RKO (cell line): ENCODE measurements around the gene PIGC.
"Not testable (repeated sequence)": the region's sequence is repeated elsewhere in the genome, so short reads cannot be mapped to it uniquely, and the experiment has no call there.

Source experiments
- DNase-seq: peaks from one replicate; pipeline ENCODE4 v3.0.0-alpha.2; 2016; ENCODE audit warnings: low spot score

The PIGC gene

GRCh38 chr1:172466795-172467407 is 23.0 kb upstream of the PIGC start:
- DNase-seq: no peak

GRCh38 chr1:172465617-172466016 is 21.7 kb upstream of the PIGC start:
- no peak for DNase-seq

- no peak for DNase-seq
Observed at GRCh38 chr1:172460887-172461315, 17.0 kb upstream of the PIGC start.

GRCh38 chr1:172460177-172460576 is 16.3 kb upstream of the PIGC start:
- no peak for DNase-seq

GRCh38 chr1:172457479-172458130 is 13.7 kb upstream of the PIGC start:
- DNase-seq: no peak

- no peak for DNase-seq
Observed at GRCh38 chr1:172456344-172456769, 12.5 kb upstream of the PIGC start.

GRCh38 chr1:172455451-172455850 is 11.6 kb upstream of the PIGC start:
- no peak for DNase-seq

- no peak for DNase-seq
Observed at GRCh38 chr1:172453607-172454006, 9.7 kb upstream of the PIGC start.

DNA sequence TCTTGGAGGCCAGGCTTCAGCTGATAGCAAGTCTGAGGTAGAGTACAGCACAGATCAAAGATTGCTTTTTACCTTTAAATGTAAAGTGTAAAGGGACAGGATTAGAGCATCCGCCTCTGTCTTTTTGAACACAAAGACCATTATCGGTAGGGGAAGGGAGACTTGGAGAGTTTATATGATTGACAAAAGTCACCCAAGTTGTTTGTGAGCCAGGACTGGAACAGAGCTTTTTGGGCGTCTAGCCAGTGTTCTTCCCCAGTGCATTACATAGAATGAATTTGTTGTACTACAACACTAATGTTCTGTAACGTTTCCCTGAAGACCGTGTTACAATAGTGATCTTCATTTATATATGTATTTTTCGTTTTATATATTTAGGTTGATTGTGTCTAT is 9.3 kb upstream of the PIGC start:
- no peak for DNase-seq

- DNase-seq: no peak
Observed at GRCh38 chr1:172452536-172453152, 8.8 kb upstream of the PIGC start.

DNA sequence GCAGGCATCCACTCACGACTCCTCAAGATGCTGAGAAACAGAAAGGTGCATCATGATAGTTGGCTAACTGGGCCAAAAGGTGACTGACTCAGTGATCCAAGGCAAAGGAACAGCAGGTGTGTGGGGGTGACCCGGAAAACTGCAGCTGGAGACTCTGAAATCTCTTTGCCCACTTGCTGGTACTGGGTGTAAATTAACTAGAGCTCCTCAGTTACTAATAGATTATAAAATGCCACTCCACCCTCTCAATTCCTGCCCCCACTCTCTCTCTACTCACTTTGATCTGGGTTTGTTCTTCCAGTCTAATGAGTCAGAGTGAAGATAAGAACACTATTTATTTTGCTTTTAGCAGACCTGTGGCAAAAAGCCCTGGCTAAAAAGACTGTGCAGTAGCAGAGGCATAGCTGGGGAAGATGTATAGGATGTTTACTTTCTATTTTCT is 7.2 kb upstream of the PIGC start:
- DNase-seq: no peak

GRCh38 chr1:172450524-172450885 is 6.6 kb upstream of the PIGC start:
- DNase-seq: no peak

DNA sequence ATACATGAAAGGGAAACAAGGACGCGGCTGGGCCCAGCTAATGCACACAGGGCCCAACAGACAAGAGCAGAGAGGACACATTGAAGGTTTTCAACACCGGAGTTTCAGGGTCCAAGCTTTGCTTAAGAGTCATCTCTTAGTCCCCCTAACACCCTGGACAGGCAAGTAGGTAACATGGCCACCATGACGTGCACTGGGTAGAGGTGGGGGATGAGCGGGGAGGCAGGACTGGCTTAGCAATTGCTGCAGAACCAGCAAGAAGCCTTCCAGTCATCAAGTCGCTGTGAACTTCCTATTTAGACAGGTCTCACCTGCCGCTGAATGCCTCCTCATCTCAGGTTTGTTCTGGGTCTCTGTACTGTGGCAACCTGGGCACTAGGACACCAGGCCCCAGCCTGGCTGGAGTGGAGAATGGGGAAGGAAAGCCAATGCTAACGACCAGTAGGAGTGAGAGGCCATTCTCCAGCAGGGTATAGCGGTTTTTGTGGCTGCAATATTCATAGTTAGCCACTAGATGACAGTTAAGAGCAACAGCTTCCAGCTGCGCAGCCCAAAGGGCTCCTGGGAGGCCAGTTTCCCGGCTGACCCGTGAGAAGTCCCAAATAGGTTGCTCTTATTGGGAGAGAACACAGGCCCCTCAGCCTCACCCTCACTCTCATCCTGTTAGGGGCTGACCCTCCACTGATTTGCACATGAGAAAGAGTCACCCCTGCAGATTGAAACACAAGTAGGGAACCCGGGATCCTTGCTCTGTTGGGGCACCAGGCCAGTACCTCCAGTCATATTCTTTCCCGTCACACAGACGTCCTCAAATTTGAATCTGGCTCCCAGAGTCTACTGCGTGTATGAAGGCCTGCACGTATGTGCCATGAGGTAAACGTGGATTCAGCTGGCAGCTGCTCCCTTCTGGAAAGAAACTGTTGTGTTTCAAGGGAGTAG is 6.0 kb upstream of the PIGC start:
- peak; percentile 61 for DNase-seq

DNA sequence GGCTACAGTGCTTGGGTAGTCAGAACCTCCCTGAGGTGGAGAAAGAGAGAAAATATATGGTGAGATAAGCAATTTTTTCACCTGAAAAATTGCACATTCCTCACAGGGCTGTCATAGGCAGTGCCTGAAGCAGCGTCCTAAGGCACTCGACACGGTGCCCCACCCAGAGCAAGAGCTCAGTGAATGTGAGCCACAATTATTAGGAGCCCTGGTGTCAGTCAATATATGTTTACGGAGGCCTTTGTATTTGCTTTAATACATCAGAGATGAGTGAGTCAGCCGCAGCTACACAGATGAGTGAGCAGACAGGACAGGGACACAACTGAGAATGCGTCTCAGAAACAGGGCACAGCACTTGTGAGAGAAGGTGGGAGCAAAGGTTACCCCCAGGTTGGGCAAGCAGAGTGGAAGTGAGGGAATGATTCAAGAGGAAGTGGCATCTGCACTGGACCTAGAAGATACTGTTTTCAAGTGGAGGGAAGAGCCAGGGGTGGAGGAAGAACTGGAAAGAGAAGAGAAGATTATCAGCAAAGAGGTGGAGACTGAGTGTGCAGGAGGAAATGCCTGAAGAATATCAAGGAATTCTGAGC is 5.2 kb upstream of the PIGC start:
- no peak for DNase-seq

- DNase-seq: no peak
Observed at GRCh38 chr1:172447641-172448040, 3.8 kb upstream of the PIGC start.

DNA sequence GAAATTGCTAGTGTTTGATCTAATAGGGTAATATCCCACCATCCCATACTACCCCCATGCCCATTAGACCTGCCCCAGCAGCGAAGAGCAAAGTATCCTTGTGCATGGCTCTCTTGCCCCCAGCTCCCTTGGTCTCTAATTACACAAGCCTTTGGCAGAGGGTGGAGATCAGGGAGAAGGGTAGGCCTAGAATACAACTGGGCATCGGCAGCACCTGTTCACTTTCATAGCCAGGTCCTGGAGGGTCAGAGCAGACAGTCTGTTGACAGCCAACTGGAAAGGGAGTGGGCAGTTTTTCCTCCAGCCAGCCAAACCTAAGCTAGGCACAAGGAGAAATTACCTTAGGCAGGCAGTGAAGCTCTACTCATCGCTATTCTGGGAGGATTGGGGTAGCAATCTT is 2.7 kb upstream of the PIGC start:
- no peak for DNase-seq

DNA sequence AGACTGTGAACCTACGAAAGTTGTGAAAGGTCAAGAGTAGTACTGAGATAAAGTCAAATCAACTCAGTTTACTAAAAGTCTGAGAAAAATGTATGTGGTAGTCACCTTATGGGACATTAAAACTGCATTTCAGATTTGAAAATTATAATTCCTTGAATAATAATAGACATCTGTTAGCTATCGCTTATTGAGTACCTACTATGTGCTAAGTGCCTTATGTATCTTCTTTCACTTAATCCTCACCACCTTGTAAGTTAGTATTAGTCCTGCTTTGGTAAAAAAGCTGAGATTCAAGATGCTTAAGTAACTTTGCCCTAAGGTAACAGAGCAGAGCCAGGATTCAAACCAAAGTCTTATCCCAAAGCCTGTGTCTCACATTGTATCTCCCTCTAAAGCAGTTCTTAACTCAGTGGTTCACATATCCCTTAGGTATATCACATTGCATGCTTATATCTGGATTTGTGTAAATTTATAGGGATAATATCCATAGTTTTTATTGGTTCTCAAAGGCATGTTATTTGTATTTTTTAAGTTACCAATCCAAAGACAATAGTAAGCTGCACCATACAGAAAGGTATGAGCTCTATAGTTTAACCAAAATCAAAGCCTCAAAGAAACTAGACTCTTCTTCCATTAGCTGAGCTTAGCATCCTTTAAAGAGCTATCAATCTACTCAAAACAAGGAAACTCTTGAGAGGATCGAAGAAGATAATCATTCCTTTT is 865 bp downstream of the PIGC start:
- no peak for DNase-seq

DNA sequence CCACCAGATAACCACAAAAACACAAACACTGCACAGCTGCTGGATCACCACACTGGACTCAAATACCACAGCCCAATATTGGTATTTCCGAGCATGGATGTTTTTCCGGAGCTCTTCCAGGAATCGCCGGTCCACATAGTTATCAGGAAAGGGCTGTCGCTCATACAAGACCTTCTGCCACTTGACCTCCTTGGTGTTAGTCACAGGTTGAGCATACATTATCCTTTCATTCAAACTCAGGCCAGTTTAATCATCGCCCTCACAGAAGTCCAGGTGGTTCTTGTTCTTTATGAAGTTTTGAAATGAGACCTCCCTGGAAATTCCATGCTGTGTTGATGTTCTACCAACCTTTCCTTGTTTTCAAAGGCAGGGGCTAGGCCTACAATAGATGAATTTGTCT is 1.5 kb downstream of the PIGC start:
- peak; percentile 14 for DNase-seq

- not testable (repeated sequence) for DNase-seq
Observed at GRCh38 chr1:172437183-172437582, 6.7 kb downstream of the PIGC start.

DNA sequence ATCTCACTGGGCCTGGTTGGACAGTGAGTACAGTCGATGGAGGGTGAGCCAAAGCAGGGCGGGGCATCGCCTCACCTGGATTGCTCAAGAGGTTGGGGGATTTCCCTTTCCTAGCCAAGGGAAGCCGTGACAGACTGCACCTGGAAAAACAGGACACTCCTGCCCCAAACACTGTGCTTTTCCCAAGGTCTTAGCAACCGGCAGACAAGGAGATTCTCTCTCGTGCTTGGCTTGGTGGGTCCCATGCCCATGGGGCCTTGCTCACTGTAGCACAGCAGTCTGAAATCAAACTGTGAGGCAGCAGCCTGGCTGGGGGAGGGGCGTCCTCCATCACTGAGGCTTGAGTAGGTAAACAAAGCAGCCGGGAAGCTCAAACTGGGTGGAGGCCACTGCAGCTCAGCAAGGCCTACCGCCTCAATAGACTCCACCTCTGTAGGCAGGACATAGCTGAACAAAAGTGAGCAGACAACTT is 12.1 kb downstream of the PIGC start:
- DNase-seq: no peak

DNA sequence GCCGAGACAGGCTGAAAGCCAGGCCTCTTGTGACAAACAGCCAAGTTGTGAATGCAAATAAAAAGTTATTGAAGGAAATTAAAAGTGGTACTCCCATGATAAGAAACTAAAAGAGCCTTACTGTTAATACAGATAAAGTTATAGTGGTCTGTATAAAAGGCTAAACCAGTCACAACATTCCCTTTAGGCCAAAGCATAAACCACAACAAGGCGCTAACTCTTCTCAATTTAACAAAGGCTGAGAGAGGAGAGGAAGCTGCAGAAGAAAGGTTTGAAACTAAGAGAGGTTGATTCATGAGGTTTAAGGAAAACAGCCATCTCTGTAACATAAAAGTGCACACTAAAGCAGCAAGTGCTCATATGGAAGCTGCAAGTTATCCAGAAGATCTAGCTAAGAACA is 12.7 kb downstream of the PIGC start:
- no peak for DNase-seq
